ENCODE measurements around the gene CHD6.

CHD6 gene

DNA sequence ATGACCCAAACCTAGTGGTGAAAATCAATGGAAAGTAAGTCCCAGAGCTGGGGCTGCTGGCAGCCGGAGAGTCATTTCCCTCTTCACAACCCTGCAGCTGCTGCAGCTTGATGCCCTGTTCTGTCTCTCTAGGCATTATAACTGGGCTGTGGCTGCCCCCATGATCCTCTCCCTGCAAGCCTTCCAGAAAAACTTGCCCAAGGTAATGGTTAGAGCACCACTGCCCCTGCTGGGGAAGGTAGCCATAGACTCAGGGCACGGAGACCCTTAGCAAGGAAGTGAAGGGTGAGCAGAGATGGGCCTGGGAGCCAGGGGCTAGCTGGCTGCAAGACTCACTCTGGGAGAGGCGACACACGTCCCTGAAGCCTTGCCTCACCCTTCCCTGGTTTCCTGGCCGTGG, 265.5 kb downstream of the CHD6 start:
- Histone ChIP-seq H3K4me3 (no peak overlapping the region), H3K27ac (no peak overlapping the region)

DNA sequence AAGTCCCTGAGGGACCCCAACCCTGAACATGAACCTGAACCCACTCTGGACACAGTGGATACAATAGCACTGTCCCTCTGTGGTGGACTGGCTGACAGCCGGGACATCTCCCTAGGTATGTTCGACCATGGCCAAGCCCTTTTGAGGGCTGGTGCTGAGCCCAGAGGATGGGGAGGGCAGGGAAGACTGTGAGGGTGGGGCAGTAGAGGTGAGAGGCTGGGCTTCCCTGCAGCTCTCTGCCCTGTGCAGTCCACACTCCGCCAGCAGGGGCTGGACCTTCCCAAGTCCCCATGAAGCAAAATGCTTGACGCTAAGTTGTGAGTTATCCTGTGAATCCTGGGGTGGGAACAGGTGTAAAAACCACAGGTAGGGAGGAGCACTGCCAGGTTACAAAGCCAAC, 266.1 kb downstream of the CHD6 start:
- no peak overlapping the region for H3K27ac ChIP-seq
- H3K4me3 ChIP-seq = no peak overlapping the region

All from skin epidermis (tissue), 12 donors.